ENCODE data around the gene AFAP1L2.

GRCh38 chr10:114384601-114385000 lies 19.7 kb downstream of the AFAP1L2 start:
- TF ChIP-seq EZH2phosphoT487 (IDR thresholded peaks at IDR 0.05; ENCODE audit: insufficient read depth, low read depth) (no peak), EZH2 (IDR thresholded peaks at IDR 0.05; ENCODE audit: insufficient read depth, poor library complexity, severe bottlenecking) (no peak)
